Motor neuron (in vitro differentiated cells): Measurements from ENCODE around the gene GNL3. TPM values are rescaled to one million over a fixed set of nuclear protein-coding genes. Genes with fewer than 3 reads are reported as not detected.
A peak's percentile ranks its signal among the peaks of the same experiment; 100 is the strongest.
"Not testable (repeated sequence)": the region's sequence is repeated elsewhere in the genome, so short reads cannot be mapped to it uniquely, and the experiment has no call there.

ENCODE experiments used
- ATAC-seq, 8 experiments: fragments of 200-7000 bp; cut with Tn5 transposase; replicated peaks in 6 of 8; 2 replicates each; pipeline ENCODE4 v1.8.0; 2021; ENCODE audit warnings: mild to moderate bottlenecking in 8 of 8, moderate library complexity in 8 of 8
- H3K27ac ChIP-seq, 2 donors: fragments of 250-450 bp; sonication (Bioruptor Pico); 2 replicates each; pipeline ENCODE4 v1.9.0; 2021; ENCODE audit warnings: antibody characterized with exemption in 2 of 2, mild to moderate bottlenecking in 2 of 2, moderate library complexity in 1 of 2
- H3K4me1 ChIP-seq, 2 donors: fragments of 250-450 bp; sonication (Bioruptor Pico); replicated peaks in 1 of 2; 2 replicates each; pipeline ENCODE4 v1.6.1; 2021; ENCODE audit warnings: antibody characterized with exemption in 2 of 2, mild to moderate bottlenecking in 2 of 2, moderate library complexity in 1 of 2
- H3K4me3 ChIP-seq, 5 donors: fragments of 250-450 bp; sonication (Bioruptor Pico); 2 replicates each; pipeline ENCODE4 v1.9.0; 2021; ENCODE audit warnings: antibody characterized with exemption in 5 of 5, mild to moderate bottlenecking in 5 of 5, moderate library complexity in 4 of 5
- WGBS, 10 experiments: fragments of 450-650 bp; shearing (Covaris generic); methylation state at CpG; one replicate each; pipeline ENCODE4 v1.0.0; 2022; 5-methylcytosine and 5-hydroxymethylcytosine counted together
- in situ Hi-C, 9 experiments: fragments of 400-800 bp; cut with MboI; loops; one replicate each; pipeline ENCODE4 v1.15.0; 2021; ENCODE audit warnings: low sequenced_read_pairs in 9 of 9, low pct_unique_long_range_greater_than_20kb in 2 of 9; ENCODE audit not compliant: unreplicated experiment in 9 of 9
- total RNA-seq, 8 experiments: library from RNA; unstranded; fragments of 300-600 nt; gene quantifications; 2 replicates each; pipeline versions ENCODE4 v1.2.3 to v1.2.4, GENCODE V29; 2022

Gene GNL3
- total RNA-seq, 8 experiments from 2014 or later: 75.6 to 219 (median 110) TPM

- Histone ChIP-seq H3K4me1 (peaks cover under 1 to 2% of the 10 kb centered on the region in 2 donors), H3K27ac (no peak overlapping the region), H3K4me3 (no peak overlapping the region)
- 89 to 96% (median 94%) methylated on average over 3 to 9 of the region's 17 CpGs; no CpG with 5 or more reads in 2 of the 10 experiments for WGBS, 10 experiments
- in situ Hi-C loops: no loop called here
- peak in 3 of 8 experiments; percentile 33 to 69 (median 62) for ATAC-seq
Observed at GRCh38 chr3:52712291-52713212, 26.7 kb downstream of the GNL3 start.

GRCh38 chr3:52714335-52715302, 28.8 kb downstream of the GNL3 start:
- Histone ChIP-seq H3K4me1 (no peaks in the 10 kb centered on the region), H3K27ac (no peak overlapping the region), H3K4me3 (no peak overlapping the region)
- WGBS, 10 experiments: 0 to 100% (median 23%) methylated on average over 1 to 6 of the region's 39 CpGs; no CpG with 5 or more reads in 5 of the 10 experiments
- peak in 5 of 8 experiments; percentile 72 to 88 (median 82) for ATAC-seq
- in situ Hi-C loops: no loop called here

- ATAC-seq: no peak
- Histone ChIP-seq H3K27ac (no peak overlapping the region), H3K4me1 (no peaks in the 10 kb centered on the region), H3K4me3 (no peak overlapping the region)
- in situ Hi-C loops: no loop called here
- WGBS, 10 experiments: 67 to 100% (median 93%) methylated on average over 1 to 7 of the region's 11 CpGs; no CpG with 5 or more reads in 3 of the 10 experiments
Observed at GRCh38 chr3:52715714-52716305, 30.0 kb downstream of the GNL3 start.

- no peak for ATAC-seq
- in situ Hi-C loops: no loop called here
- no peak overlapping the region for H3K27ac ChIP-seq
- H3K4me3 ChIP-seq: no peak overlapping the region
- no peaks in the 10 kb centered on the region for H3K4me1 ChIP-seq
Observed at GRCh38 chr3:52719618-52720017, 33.8 kb downstream of the GNL3 start.

GRCh38 chr3:52721002-52721729, 35.3 kb downstream of the GNL3 start:
- Histone ChIP-seq H3K27ac (no peak overlapping the region), H3K4me1 (no peaks in the 10 kb centered on the region), H3K4me3 (no peak overlapping the region)
- ATAC-seq: no peak
- in situ Hi-C loops: no loop called here
- 85 to 100% (median 93%) methylated on average over 1 to 6 of the region's 6 CpGs for WGBS, 10 experiments

GRCh38 chr3:52721730-52722008, 35.8 kb downstream of the GNL3 start:
- no peak for ATAC-seq
- 100% methylated on average over 1 of the region's 1 CpG; no CpG with 5 or more reads in 6 of the 10 experiments for WGBS, 10 experiments
- H3K27ac ChIP-seq: no peak overlapping the region
- no peaks in the 10 kb centered on the region for H3K4me1 ChIP-seq
- no peak overlapping the region for H3K4me3 ChIP-seq
- in situ Hi-C loops: no loop called here

GRCh38 chr3:52722491-52722890, 36.7 kb downstream of the GNL3 start:
- in situ Hi-C loops: no loop called here
- Histone ChIP-seq H3K4me3 (no peak overlapping the region), H3K4me1 (no peaks in the 10 kb centered on the region), H3K27ac (no peak overlapping the region)
- WGBS, 10 experiments: 84 to 100% (median 94%) methylated on average over 3 to 7 of the region's 7 CpGs; no CpG with 5 or more reads in 1 of the 10 experiments
- no peak for ATAC-seq

GRCh38 chr3:52723935-52724334, 38.1 kb downstream of the GNL3 start:
- ATAC-seq: no peak
- whole genome bisulfite sequencing, 10 experiments: 70 to 100% (median 96%) methylated on average over 2 to 5 of the region's 5 CpGs; no CpG with 5 or more reads in 4 of the 10 experiments
- Histone ChIP-seq H3K27ac (no peak overlapping the region), H3K4me3 (no peak overlapping the region), H3K4me1 (no peaks in the 10 kb centered on the region)
- in situ Hi-C loops: no loop called here

GRCh38 chr3:52724511-52724910, 38.7 kb downstream of the GNL3 start:
- ATAC-seq: no peak
- no peaks in the 10 kb centered on the region for H3K4me1 ChIP-seq
- WGBS, 10 experiments: 50 to 100% (median 100%) methylated on average over 1 of the region's 1 CpG; no CpG with 5 or more reads in 2 of the 10 experiments
- no peak overlapping the region for H3K4me3 ChIP-seq
- in situ Hi-C loops: no loop called here
- H3K27ac ChIP-seq: no peak overlapping the region

- ATAC-seq, H3K4me1 ChIP-seq, in situ Hi-C loops, H3K27ac ChIP-seq, H3K4me3 ChIP-seq: not testable (repeated sequence)
- 73 to 83% (median 75%) methylated on average over 2 of the region's 3 CpGs; no CpG with 5 or more reads in 7 of the 10 experiments for WGBS, 10 experiments
Observed at GRCh38 chr3:52728753-52729152, 42.9 kb downstream of the GNL3 start.

- in situ Hi-C loops: no loop called here
- H3K4me1 ChIP-seq: no peaks in the 10 kb centered on the region
- no peak overlapping the region for H3K27ac ChIP-seq
- no peak overlapping the region for H3K4me3 ChIP-seq
- no peak for ATAC-seq
Observed at GRCh38 chr3:52730681-52731080, 44.8 kb downstream of the GNL3 start.

- H3K4me3 ChIP-seq: no peak overlapping the region
- H3K27ac ChIP-seq: no peak overlapping the region
- in situ Hi-C loops: no loop called here
- no peaks in the 10 kb centered on the region for H3K4me1 ChIP-seq
- WGBS, 10 experiments: 62 to 100% (median 83%) methylated on average over 2 to 8 of the region's 14 CpGs; no CpG with 5 or more reads in 2 of the 10 experiments
- no peak for ATAC-seq
Observed at GRCh38 chr3:52731590-52731989, 45.8 kb downstream of the GNL3 start.
